HG02840 (cell line): Measurements from ENCODE around the gene MT2A.

Experiments used
- ATAC-seq: cut with Tn5 transposase; IDR thresholded peaks from one replicate; pipeline ENCODE4 v1.9.1; 2021; ENCODE audit warnings: mild to moderate bottlenecking, moderate library complexity, moderate number of reproducible peaks; ENCODE audit not compliant: unreplicated experiment, low FRiP score

Gene MT2A

GRCh38 chr16:56636616-56637413, 28.4 kb downstream of the MT2A start:
- no peak for ATAC-seq

- ATAC-seq, result no peak
Measured at GRCh38 chr16:56637814-56638750, 29.7 kb downstream of the MT2A start, which contains the start of gene MT1A. MT1A (plus strand) TSS chr16:56638666; CDS start chr16:56638739, 73 bp downstream.

GRCh38 chr16:56639045-56639444, 30.7 kb downstream of the MT2A start:
- no peak for ATAC-seq

DNA sequence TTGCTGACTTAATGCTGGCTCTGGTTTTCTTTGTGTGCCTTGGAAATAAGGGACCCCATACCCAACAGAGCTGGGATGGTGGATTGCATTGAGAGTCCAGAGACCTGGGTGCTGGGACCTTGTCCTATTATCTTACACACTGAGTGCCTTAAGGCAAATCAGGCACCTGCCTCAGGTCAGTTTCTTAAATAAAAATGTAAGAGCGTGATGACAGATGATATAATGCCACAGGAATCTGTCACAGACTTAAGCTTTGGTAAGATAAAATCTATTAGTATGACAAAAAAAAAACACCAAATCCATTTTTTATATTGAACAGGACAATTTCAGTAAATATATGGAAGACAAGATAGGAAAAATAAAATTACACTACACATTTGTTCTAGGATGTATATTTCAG, 31.7 kb downstream of the MT2A start:
- ATAC-seq, result no peak

GRCh38 chr16:56641166-56641565, 32.8 kb downstream of the MT2A start:
- ATAC-seq, result no peak

GRCh38 chr16:56643080-56643778, 34.8 kb downstream of the MT2A start:
- ATAC-seq, result no peak

DNA sequence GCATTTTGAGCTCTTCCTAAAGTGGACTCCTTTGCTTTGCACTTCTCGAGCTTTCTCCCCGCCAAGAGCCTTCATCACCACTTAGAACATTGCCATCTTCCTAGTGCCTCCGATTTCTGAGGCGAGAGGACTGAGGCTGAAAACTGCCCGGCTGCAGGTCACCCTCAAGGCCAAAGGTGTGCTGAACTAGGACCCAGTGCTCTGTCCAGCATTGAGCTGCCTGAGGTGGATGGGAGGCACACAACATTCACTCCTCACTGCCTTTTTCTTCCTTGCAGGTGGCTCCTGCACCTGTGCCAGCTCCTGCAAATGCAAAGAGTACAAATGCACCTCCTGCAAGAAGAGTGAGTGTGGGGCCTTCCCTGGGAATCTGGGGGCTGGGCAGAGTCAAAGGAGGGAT, 35.4 kb downstream of the MT2A start:
- ATAC-seq, result no peak

DNA sequence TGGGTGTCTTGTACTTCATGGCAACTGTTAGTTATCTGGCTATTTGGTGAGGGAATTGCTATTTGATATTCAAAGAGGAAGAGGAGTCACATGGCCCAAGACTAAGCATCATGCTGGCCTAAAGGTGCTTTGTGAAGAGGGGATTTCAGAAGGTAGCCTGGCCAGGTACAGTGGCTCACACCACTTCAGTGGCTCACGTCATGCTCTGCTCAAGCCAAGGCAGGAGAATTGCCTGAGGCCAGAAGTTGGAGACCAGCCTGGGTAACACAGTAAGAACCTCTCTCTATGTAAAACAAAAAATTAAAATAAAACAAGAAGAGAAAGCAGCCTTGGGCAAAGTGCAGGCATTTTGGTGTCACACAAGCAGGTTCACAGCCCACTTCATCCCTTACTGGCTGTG, 36.9 kb downstream of the MT2A start:
- ATAC-seq, result no peak

- ATAC-seq, result no peak
Measured at GRCh38 chr16:56645838-56646237, 37.5 kb downstream of the MT2A start.

DNA sequence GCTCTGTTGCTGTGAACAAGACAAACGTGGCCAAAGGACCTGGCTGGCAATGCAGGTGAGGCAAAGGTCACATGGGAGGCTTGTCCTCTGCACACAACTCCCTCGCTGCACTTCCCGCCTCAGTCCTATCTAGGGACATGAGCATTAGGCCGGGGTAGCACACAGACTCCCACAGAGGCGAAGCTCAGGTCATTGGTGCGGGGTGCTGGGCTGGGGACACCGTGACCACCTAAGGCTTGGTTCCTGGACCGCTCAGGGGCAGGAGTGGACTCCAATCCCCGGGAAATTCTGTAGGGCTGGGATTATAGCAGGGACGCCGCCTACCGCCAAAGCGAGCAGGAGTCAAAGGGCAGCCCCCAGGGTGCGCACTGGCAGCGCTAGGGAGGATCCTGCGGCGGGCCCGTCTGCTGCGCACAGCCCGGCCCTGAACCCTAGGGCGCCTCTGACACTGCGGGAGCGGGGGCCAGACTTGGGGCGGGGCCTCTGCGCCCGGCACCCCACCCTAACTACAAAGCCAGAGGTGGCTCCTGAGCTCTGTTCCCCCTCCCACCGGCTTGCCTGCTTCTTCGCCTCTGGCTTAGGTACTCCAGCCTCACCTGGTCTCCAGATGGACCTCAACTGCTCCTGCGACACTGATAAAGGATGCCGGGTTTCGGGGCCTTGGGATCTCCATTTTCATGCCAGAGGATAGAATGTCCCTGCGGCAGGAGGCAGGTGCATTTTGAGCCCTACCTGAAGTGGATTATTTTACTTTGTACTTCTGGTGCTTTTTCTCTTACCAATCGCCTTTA, 39.5 kb downstream of the MT2A start:
- ATAC-seq, result no peak

- ATAC-seq, result no peak
Measured at GRCh38 chr16:56649271-56649670, 40.9 kb downstream of the MT2A start.

- ATAC-seq, result no peak
Measured at GRCh38 chr16:56649820-56650219, 41.4 kb downstream of the MT2A start.

- ATAC-seq, result no peak
Measured at GRCh38 chr16:56651586-56651985, 43.2 kb downstream of the MT2A start, which contains the start of gene MT1B. MT1B (plus strand) TSS chr16:56651886; CDS start chr16:56651954, 68 bp downstream.

DNA sequence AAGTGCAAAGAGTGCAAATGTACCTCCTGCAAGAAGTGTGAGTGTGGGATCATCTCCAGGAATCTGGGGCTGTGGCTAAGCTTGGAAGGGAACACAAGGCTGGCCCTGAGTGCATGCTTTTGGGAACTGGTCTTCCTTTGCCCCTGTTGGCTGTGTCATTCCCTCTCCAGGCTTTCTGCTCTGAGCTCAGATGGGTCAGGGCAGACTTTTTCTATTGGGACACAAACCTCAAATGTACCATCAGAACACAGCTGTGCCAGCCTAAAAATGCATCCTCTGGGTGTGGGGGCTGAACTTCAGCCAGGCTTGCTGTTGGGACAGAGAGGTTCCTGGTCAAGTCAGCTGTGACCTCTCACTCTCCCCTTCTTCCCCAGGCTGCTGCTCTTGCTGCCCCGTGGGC, 44.2 kb downstream of the MT2A start:
- no peak for ATAC-seq

DNA sequence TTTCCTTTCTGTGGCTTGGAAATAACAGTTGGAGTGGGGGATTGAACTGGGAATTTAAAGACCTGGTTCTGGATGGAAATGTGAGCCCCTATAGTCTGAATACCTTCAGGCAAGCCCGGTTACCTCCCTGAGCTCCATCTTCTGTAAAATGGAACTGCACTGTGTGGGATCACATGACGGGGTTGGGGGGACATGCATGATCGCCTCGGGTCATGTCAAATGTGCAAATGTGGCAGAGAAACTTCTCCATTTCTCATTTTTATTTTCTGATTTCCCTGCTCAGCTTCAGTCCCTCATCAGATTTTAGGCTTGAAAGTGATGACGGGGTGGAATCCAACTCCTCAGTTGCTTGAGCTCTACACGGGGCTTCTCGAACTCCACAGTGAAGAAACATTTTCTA, 44.8 kb downstream of the MT2A start:
- ATAC-seq, result no peak

DNA sequence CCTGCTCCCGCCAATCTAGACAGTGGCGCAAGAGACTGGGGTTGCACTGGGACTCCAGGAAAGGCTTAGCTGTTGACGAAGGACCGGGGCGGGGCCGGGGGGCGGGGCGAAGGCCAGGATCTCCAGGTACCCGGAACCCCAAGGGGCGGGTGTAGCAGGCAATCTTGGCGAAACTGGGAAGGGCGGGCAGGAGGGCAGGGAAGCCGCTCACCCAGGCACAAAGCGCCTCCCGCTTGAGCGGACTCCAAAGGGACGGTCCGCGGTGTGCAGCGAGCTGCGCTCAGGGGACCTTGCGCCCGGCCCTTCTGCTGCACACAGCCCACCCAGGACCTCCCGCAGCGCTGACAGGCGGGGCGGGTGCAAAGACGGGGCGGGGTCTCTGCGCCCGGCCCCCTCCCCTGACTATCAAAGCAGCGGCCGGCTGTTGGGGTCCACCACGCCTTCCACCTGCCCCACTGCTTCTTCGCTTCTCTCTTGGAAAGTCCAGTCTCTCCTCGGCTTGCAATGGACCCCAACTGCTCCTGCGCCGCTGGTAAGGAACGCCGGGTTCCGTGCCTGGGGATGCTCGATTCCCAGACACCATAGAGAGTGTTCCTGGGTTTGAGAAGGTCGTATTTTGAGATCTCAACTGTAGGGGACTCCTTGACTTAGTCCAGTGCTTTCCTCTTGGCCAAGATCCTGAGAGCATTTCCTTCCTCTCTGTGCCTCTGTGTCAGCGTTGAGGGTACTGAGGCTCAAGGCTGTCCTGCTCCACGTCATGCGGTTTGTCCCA, 49.4 kb downstream of the MT2A start, which contains the start of gene MT1F:
Gene MT1F, plus strand, starts transcription at position 405 of the 772 bp plus-strand sequence. Its CDS starts 100 bp downstream, at position 505.
- ATAC-seq, result no peak

GRCh38 chr16:56658327-56658875, 50.0 kb downstream of the MT2A start:
- ATAC-seq, result no peak
